ENCODE measurements around the gene IP6K2.

The IP6K2 gene

GRCh38 chr3:48651771-48652170, 65.2 kb downstream of the IP6K2 start:
- H3K9ac ChIP-seq, result no peak overlapping the region
- peaks cover 0 to 21% (median 12%) of the 10 kb centered on the region in 10 experiments; a peak in 19 of 20 replicates for H3K4me1 ChIP-seq
- no peaks in the 10 kb centered on the region for H3K9me3 ChIP-seq (replicated peaks in 1 of 11)
- H3K27ac ChIP-seq, result no peak overlapping the region
- no peak for TF ChIP-seq Cebpa-rat (IDR thresholded peaks at IDR 0.05)
- peaks cover 0 to 15% (median 2%) of the 10 kb centered on the region in 11 experiments; a peak in 7 of 22 replicates for H3K27me3 ChIP-seq
- H3K36me3 ChIP-seq, result no peaks in the 10 kb centered on the region
- H4K20me1 ChIP-seq, result peaks cover 0 to 18% (median 0%) of the 10 kb centered on the region in 11 experiments; a peak in 2 of 22 replicates
- H3K4me2 ChIP-seq, result no peak overlapping the region
- no peak overlapping the region for H3K4me3 ChIP-seq

- no peak for TF ChIP-seq Cebpa-rat (IDR thresholded peaks at IDR 0.05)
- Histone ChIP-seq H3K27me3 (peaks cover 0 to 7% (median 0%) of the 10 kb centered on the region in 11 experiments; a peak in 3 of 22 replicates), H3K9me3 (replicated peaks in 1 of 11) (no peaks in the 10 kb centered on the region), H3K4me2 (no peak overlapping the region), H4K20me1 (peaks cover 0 to 18% (median 0%) of the 10 kb centered on the region in 11 experiments; a peak in 3 of 22 replicates), H3K27ac (no peak overlapping the region), H3K36me3 (no peaks in the 10 kb centered on the region), H3K9ac (no peak overlapping the region), H3K4me1 (peaks cover 0 to 14% (median 5%) of the 10 kb centered on the region in 10 experiments; a peak in 12 of 20 replicates), H3K4me3 (no peak overlapping the region)
Observed at GRCh38 chr3:48650723-48651122, 66.3 kb downstream of the IP6K2 start.

GRCh38 chr3:48648188-48648850, 68.7 kb downstream of the IP6K2 start:
- no peaks in the 10 kb centered on the region for H3K9me3 ChIP-seq (replicated peaks in 1 of 11)
- H3K4me2 ChIP-seq, result no peak overlapping the region
- H3K27ac ChIP-seq, result no peak overlapping the region
- H3K4me1 ChIP-seq, result peaks cover 0 to 4% (median 0%) of the 10 kb centered on the region in 10 experiments; a peak in 1 of 20 replicates
- TF ChIP-seq Cebpa-rat (IDR thresholded peaks at IDR 0.05), result no peak
- H3K27me3 ChIP-seq, result no peaks in the 10 kb centered on the region
- H4K20me1 ChIP-seq, result peaks cover 0 to 10% (median 0%) of the 10 kb centered on the region in 11 experiments; a peak in 2 of 22 replicates
- H3K4me3 ChIP-seq, result no peak overlapping the region
- no peak overlapping the region for H3K9ac ChIP-seq
- H3K36me3 ChIP-seq, result no peaks in the 10 kb centered on the region

GRCh38 chr3:48647714-48648113, 69.3 kb downstream of the IP6K2 start:
- no peaks in the 10 kb centered on the region for H3K36me3 ChIP-seq
- H3K4me1 ChIP-seq, result no peaks in the 10 kb centered on the region
- H3K4me3 ChIP-seq, result no peak overlapping the region
- no peak overlapping the region for H3K4me2 ChIP-seq
- no peak overlapping the region for H3K9ac ChIP-seq
- H4K20me1 ChIP-seq, result peaks cover 0 to 11% (median 0%) of the 10 kb centered on the region in 11 experiments; a peak in 2 of 22 replicates
- no peak for TF ChIP-seq Cebpa-rat (IDR thresholded peaks at IDR 0.05)
- no peak overlapping the region for H3K27ac ChIP-seq
- no peaks in the 10 kb centered on the region for H3K9me3 ChIP-seq (replicated peaks in 1 of 11)
- no peaks in the 10 kb centered on the region for H3K27me3 ChIP-seq

GRCh38 chr3:48644898-48645760, 71.9 kb downstream of the IP6K2 start:
- Histone ChIP-seq H3K27me3 (no peaks in the 10 kb centered on the region), H4K20me1 (peaks cover 0 to 15% (median 0%) of the 10 kb centered on the region in 11 experiments; a peak in 2 of 22 replicates), H3K4me3 (no peak overlapping the region), H3K9me3 (replicated peaks in 1 of 11) (no peaks in the 10 kb centered on the region), H3K36me3 (no peaks in the 10 kb centered on the region), H3K27ac (no peak overlapping the region), H3K4me1 (no peaks in the 10 kb centered on the region), H3K4me2 (no peak overlapping the region), H3K9ac (no peak overlapping the region)
- no peak for TF ChIP-seq Cebpa-rat (IDR thresholded peaks at IDR 0.05)

GRCh38 chr3:48642605-48643004, 74.4 kb downstream of the IP6K2 start:
- Histone ChIP-seq H3K9ac (no peak overlapping the region), H3K27ac (no peak overlapping the region), H3K4me1 (peaks cover 0 to 11% (median 0%) of the 10 kb centered on the region in 10 experiments; a peak in 1 of 20 replicates), H3K27me3 (no peaks in the 10 kb centered on the region), H3K4me2 (no peak overlapping the region), H3K9me3 (replicated peaks in 1 of 11) (no peaks in the 10 kb centered on the region), H3K36me3 (no peaks in the 10 kb centered on the region), H4K20me1 (peaks cover 0 to 15% (median 0%) of the 10 kb centered on the region in 11 experiments; a peak in 2 of 22 replicates), H3K4me3 (no peak overlapping the region)
- no peak for TF ChIP-seq Cebpa-rat (IDR thresholded peaks at IDR 0.05)

- no peak overlapping the region for H3K27ac ChIP-seq
- peaks cover 4 to 23% (median 10%) of the 10 kb centered on the region in 10 experiments for H3K4me1 ChIP-seq
- H3K9ac ChIP-seq, result no peak overlapping the region; a peak in 2 of 22 replicates
- H3K27me3 ChIP-seq, result no peaks in the 10 kb centered on the region
- H4K20me1 ChIP-seq, result peaks cover 0 to 15% (median 0%) of the 10 kb centered on the region in 11 experiments; a peak in 2 of 22 replicates
- no peak overlapping the region for H3K4me3 ChIP-seq
- no peaks in the 10 kb centered on the region for H3K9me3 ChIP-seq (replicated peaks in 1 of 11)
- no peaks in the 10 kb centered on the region for H3K36me3 ChIP-seq
- H3K4me2 ChIP-seq, result no peak overlapping the region
- TF ChIP-seq Cebpa-rat (IDR thresholded peaks at IDR 0.05), result no peak
Observed at GRCh38 chr3:48641396-48641795, 75.6 kb downstream of the IP6K2 start.

- TF ChIP-seq Cebpa-rat (IDR thresholded peaks at IDR 0.05), result no peak
- Histone ChIP-seq H4K20me1 (peaks cover 0 to 10% (median 0%) of the 10 kb centered on the region in 11 experiments; a peak in 2 of 22 replicates), H3K27ac (no peak overlapping the region), H3K4me1 (peaks cover 10 to 32% (median 17%) of the 10 kb centered on the region in 10 experiments), H3K4me3 (no peak overlapping the region), H3K27me3 (no peaks in the 10 kb centered on the region), H3K9me3 (replicated peaks in 1 of 11) (no peaks in the 10 kb centered on the region), H3K9ac (no peak overlapping the region), H3K36me3 (no peaks in the 10 kb centered on the region), H3K4me2 (no peak overlapping the region)
Observed at GRCh38 chr3:48639944-48640606, 76.9 kb downstream of the IP6K2 start.

All from BLaER1 treated with 17β-estradiol and CSF1 and Interleukin-3, amounts not matched to agents 10 nM and 100 nM (cell line).